GM18517 (cell line): ENCODE results near the gene CCDC85B.
"Not testable (repeated sequence)": the region's sequence is repeated elsewhere in the genome, so short reads cannot be mapped to it uniquely, and the experiment has no call there.

Experiments
- ATAC-seq: cut with Tn5 transposase; IDR thresholded peaks from one replicate; pipeline ENCODE4 v1.9.1; 2021; ENCODE audit warnings: mild to moderate bottlenecking, moderate library complexity; ENCODE audit not compliant: unreplicated experiment

CCDC85B gene

DNA sequence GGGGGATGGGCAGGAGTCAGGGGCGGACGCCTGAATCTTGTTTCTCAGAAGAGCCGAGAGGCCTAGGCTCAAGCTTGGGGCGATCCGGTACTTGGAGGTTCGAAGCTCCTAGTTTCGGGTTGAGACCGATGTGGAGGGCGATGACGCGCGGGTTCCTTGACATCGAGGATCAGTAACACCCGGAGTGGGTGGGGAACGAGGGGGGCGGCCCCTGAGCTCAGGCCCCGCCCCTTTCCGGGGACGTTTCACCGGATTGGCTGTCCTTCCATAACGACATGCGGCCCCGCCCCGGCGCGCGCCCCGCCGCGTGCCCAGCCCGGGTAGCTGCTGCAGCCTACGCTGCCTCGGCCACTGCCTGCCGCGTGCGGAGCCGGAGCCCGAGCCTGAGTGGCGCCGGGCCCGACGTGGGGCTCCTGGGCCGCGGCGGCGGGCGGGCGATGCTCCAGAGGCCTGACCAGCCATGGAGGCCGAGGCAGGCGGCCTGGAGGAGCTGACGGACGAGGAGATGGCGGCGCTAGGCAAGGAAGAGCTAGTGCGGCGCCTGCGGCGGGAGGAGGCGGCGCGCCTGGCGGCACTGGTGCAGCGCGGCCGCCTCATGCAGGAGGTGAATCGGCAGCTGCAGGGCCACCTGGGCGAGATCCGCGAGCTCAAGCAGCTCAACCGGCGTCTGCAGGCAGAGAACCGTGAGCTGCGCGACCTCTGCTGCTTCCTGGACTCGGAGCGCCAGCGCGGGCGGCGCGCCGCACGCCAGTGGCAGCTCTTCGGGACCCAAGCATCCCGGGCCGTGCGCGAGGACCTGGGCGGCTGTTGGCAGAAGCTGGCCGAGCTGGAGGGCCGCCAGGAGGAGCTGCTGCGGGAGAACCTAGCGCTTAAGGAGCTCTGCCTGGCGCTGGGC lies at the start of gene CCDC85B:
CCDC85B (plus strand) TSS at position 350 of the 895 bp plus-strand sequence; CDS start at position 461, 111 bp downstream.
- peak; percentile 52 for ATAC-seq

- ATAC-seq, result no peak
Measured at GRCh38 chr11:65842144-65842543, 48.3 kb upstream of the CCDC85B start.

DNA sequence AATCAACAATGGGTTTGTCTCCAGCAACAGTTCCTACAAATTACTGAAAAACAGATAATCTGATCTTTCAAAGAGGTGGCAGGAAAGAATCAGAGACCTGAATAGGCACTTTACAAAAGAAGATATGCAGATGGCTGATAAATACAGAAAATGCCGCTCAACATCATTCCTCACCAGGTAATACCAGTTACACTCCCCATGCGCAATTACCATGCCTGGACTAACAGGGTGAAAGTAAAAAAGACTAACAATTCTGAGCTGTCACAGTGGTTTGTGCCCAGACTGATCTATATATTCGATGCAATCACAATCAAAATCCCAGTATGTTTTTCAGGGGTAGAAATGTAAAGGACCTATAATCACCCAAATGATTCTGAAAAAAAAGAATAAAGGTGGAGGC lies 46.7 kb upstream of the CCDC85B start:
- no peak for ATAC-seq

GRCh38 chr11:65844231-65844872 lies 46.1 kb upstream of the CCDC85B start:
- no peak for ATAC-seq

GRCh38 chr11:65847746-65848145 lies 42.7 kb upstream of the CCDC85B start:
- ATAC-seq, result no peak

DNA sequence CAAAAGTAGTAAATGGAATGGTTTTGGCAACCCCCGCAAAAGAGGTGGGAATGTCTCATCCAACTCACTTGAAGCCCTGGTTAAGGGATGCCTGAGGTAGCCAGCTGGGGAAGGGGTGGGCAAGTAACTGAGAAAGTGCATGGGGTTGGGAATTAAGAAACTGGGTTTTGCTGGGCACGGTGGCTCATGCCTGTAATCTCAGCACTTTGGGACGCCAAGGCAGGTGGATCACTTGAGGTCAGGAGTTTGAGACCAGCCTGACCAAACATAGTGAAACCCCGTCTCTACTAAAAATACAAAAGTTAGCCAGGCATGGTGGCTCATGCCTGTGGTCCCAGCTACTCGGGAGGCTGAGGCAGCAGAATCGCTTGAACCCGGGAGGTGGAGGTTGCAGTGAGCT lies 41.8 kb upstream of the CCDC85B start:
- ATAC-seq, result not testable (repeated sequence)

GRCh38 chr11:65849366-65849765 lies 41.1 kb upstream of the CCDC85B start:
- ATAC-seq, result no peak

- no peak for ATAC-seq
Measured at GRCh38 chr11:65849771-65850216, 40.7 kb upstream of the CCDC85B start.

GRCh38 chr11:65850217-65851082 lies 40.0 kb upstream of the CCDC85B start:
- ATAC-seq, result no peak

GRCh38 chr11:65851083-65851579 lies 39.3 kb upstream of the CCDC85B start:
- no peak for ATAC-seq

DNA sequence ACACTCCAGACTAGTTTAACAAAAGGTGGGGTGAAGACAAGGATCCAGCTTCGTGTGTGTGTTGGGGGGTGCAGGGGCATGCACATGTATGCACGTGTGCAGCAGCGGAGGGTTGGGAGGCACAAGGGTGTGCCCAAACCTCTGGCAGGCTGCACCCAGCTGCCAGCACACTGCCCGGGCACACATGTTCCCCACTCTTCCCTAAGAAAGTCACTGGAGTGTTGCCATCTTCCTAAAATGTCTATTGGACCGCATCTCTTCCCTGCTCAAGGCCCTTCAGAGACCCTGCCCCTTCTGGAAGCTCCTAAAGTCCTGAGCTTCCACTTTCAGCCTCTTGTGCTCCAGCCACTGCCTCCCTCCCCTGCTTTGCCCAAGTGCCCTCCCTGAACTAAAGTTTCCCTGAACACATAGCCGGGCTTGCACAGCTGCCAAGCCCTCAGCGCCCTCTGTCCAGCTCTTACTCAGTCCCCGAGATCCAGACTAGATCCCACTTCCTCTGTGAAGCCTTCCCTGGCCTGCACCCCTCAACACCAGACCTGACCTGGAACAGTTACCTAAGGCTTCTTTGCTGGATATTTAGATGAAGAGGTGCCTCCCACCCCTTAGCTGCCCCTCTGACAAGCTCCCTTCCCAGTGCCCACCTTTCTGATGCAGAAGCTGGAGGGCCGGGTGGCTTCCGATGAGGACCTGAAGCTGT lies 38.5 kb upstream of the CCDC85B start:
- ATAC-seq, result no peak

DNA sequence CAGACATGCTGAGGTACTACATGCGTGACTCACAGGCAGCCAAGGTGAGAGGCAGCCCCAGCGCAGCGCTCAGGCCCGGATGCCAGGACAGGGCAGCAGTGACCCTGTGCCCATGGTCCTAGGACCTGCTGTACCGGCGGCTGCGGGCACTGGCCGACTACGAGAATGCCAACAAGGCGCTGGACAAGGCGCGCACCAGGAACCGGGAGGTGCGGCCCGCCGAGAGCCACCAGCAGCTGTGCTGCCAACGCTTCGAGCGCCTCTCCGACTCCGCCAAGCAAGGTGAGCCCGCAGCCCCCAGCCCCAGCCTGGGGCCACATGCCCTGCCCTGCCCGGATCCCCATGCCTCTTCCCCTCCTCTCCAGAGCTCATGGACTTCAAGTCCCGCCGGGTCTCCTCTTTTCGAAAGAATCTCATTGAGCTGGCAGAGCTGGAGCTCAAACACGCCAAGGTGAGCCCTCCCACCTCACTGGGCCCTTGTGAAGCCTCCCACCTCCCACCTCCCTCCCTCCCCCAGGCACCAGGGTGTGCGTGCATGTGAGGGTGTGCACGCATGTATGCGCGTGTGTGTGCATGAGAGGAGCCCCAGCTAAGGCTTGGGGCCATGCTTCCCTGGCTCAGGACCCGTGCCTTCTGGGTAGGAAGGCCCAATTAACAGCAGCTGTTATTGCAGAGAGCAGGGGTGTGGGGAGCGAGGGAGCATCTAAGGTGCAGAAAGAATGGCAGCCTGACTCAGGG lies 37.8 kb upstream of the CCDC85B start:
- ATAC-seq, result no peak

GRCh38 chr11:65853246-65853979 lies 37.1 kb upstream of the CCDC85B start:
- ATAC-seq, result no peak

GRCh38 chr11:65854161-65854592 lies 36.3 kb upstream of the CCDC85B start:
- no peak for ATAC-seq

DNA sequence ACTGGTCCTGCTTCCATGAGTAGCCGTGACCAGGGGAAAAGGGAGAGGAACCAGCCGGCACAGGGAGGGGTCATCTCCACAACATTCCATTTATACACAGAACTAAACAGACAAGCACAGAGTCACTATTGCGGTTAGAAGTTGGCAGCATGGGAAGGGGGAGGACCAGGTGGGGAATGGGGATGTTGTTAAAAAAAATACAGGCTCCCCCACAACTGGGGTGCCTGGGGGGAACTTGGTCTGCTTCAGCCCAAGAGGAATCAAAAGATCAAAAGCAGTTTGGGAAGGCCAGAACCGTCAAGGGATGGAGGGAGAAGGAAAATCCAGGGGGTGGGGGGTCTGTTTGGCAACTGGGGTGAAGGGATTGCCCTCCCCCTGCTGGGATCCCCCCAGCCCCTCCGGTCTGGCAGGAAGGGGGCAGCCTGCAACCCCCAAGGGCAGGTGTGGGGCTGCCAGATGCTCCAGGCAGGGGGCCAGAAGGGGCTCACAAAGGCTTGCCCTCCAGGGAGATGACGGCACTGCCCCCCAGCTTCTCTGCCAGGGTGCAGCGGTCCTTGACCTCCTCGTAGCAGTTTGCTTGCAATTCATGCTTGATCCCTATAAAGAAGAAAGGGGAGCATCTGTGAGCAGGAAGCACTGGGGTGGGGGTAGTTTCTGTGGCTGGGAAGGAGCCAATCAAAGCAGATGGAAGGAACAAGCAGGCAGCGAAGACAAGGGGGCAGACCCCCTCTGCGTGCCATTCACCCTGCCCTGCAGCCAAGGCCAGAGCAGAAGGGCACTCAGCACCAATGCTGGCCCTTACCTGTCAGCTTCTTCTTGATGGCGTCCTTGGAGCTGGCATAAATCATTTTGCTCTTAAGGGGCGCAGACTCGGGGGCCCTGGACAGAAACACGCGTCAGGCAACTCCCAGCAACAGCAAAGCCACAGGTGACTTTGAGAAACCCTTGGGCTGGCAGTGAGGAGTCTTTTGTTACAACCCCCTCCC lies 35.3 kb upstream of the CCDC85B start:
- no peak for ATAC-seq

GRCh38 chr11:65855927-65856363 lies 34.5 kb upstream of the CCDC85B start:
- no peak for ATAC-seq

GRCh38 chr11:65856689-65857499 lies 33.6 kb upstream of the CCDC85B start:
- ATAC-seq, result no peak
